Liver (tissue), 9 donors: ENCODE data around the gene UGT1A10. TPM values are rescaled to one million over a fixed set of nuclear protein-coding genes. Genes with fewer than 3 reads are reported as not detected.

Experiments
- DNase-seq: peaks from one replicate; pipeline ENCODE4 v3.0.0-alpha.2; 2017; ENCODE audit warnings: low spot score
- H3K27ac ChIP-seq, 2 donors: one replicate each; pipeline ENCODE4 v1.7.0; 2013; ENCODE audit warnings: inconsistent platforms in 2 of 2, low read length in 2 of 2, control low read depth in 1 of 2, low read depth in 1 of 2, mild to moderate bottlenecking in 1 of 2
- H3K27me3 ChIP-seq, 4 donors: one replicate each; pipeline versions ENCODE4 v1.6.1 to v1.7.0; 2013; ENCODE audit warnings: low read length in 3 of 4, inconsistent platforms in 1 of 4, mild to moderate bottlenecking in 1 of 4, moderate library complexity in 1 of 4; ENCODE audit not compliant: control insufficient read depth in 4 of 4, insufficient read depth in 4 of 4
- H3K36me3 ChIP-seq, 4 donors: one replicate each; pipeline versions ENCODE4 v1.6.1 to v1.7.0; 2013; ENCODE audit warnings: low read length in 3 of 4, mild to moderate bottlenecking in 3 of 4, low read depth in 1 of 4, moderate library complexity in 1 of 4; ENCODE audit not compliant: control insufficient read depth in 4 of 4, insufficient read depth in 3 of 4
- H3K4me1 ChIP-seq, 4 donors: one replicate each; pipeline versions ENCODE4 v1.6.1 to v1.7.0; 2013; ENCODE audit warnings: low read length in 3 of 4, mild to moderate bottlenecking in 3 of 4, moderate library complexity in 1 of 4; ENCODE audit not compliant: control insufficient read depth in 4 of 4, insufficient read depth in 4 of 4
- H3K4me3 ChIP-seq, 3 donors: one replicate each; pipeline versions ENCODE4 v1.6.1 to v1.7.0; 2013; ENCODE audit warnings: low read length in 3 of 3, control low read depth in 1 of 3, low read depth in 1 of 3, mild to moderate bottlenecking in 1 of 3
- H3K9ac ChIP-seq, 2 donors: one replicate each; pipeline ENCODE4 v1.7.0; 2013; ENCODE audit warnings: low read length in 2 of 2, mild to moderate bottlenecking in 2 of 2, moderate library complexity in 2 of 2, control low read depth in 1 of 2, low read depth in 1 of 2
- H3K9me3 ChIP-seq, 4 donors: one replicate each; pipeline versions ENCODE4 v1.6.1 to v1.7.0; 2013; ENCODE audit warnings: low read length in 3 of 4; ENCODE audit not compliant: control insufficient read depth in 4 of 4
- EGR1 ChIP-seq, 2 donors: IDR thresholded peaks; 2 replicates each; pipeline ENCODE4 v1.6.1; 2016 to 2018; ENCODE audit warnings: antibody characterized with exemption in 2 of 2, low read depth in 2 of 2
- FOXA1 ChIP-seq: IDR thresholded peaks from 2 replicates; pipeline ENCODE4 v1.6.1; 2016; ENCODE audit warnings: antibody characterized with exemption
- FOXA2 ChIP-seq: IDR thresholded peaks from 2 replicates; pipeline ENCODE4 v1.6.1; 2016; ENCODE audit warnings: antibody characterized with exemption
- GABPA ChIP-seq, 2 donors: IDR thresholded peaks in 1 of 2; conservative IDR thresholded peaks in 1 of 2; 2 replicates each; pipeline ENCODE4 v1.6.1; 2016; ENCODE audit warnings: antibody characterized with exemption in 2 of 2, mild to moderate bottlenecking in 1 of 2, moderate library complexity in 1 of 2
- HNF4A ChIP-seq, 2 donors: conservative IDR thresholded peaks; 2 replicates each; pipeline ENCODE4 v1.6.1; 2016; ENCODE audit warnings: antibody characterized with exemption in 2 of 2, mild to moderate bottlenecking in 2 of 2
- HNF4G ChIP-seq: IDR thresholded peaks from 2 replicates; pipeline ENCODE4 v1.6.1; 2016; ENCODE audit warnings: antibody characterized with exemption
- JUND ChIP-seq, 2 donors: IDR thresholded peaks; 2 replicates each; pipeline ENCODE4 v1.6.1; 2016; ENCODE audit warnings: antibody characterized with exemption in 2 of 2
- NR2F2 ChIP-seq: IDR thresholded peaks from 2 replicates; pipeline ENCODE4 v1.6.1; 2016; ENCODE audit warnings: antibody characterized with exemption
- RAD21 ChIP-seq, 2 donors: IDR thresholded peaks; 2 replicates each; pipeline ENCODE4 v1.6.1; 2016; ENCODE audit warnings: antibody characterized with exemption in 2 of 2, mild to moderate bottlenecking in 2 of 2
- RXRA ChIP-seq, 2 donors: IDR thresholded peaks; 2 replicates each; pipeline ENCODE4 v1.6.1; 2017 to 2018; ENCODE audit warnings: antibody characterized with exemption in 2 of 2, mild to moderate bottlenecking in 1 of 2
- SP1 ChIP-seq: IDR thresholded peaks from 2 replicates; pipeline ENCODE4 v1.6.1; 2018; ENCODE audit warnings: antibody characterized with exemption, mild to moderate bottlenecking
- TAF1 ChIP-seq: conservative IDR thresholded peaks from 2 replicates; pipeline ENCODE4 v1.6.1; 2016; ENCODE audit warnings: antibody characterized with exemption, mild to moderate bottlenecking
- YY1 ChIP-seq: IDR thresholded peaks from 2 replicates; pipeline ENCODE4 v1.6.1; 2016; ENCODE audit warnings: antibody characterized with exemption, mild to moderate bottlenecking
- WGBS: extraction: QIAGEN DNeasy Blood & Tissue Kit; methylation state at CpG from one replicate; pipeline ENCODE4 v1.1.7; 2013; 5-methylcytosine and 5-hydroxymethylcytosine counted together
- polyA plus RNA-seq, 2 donors: library from polyadenylated mRNA; stranded (reverse) in 1 of 2; unstranded in 1 of 2; fragments of 200-250 nt in 1 of 2; fragments of >200 nt in 1 of 2; fragmentation: Nextera tagmentation in 1 of 2; extraction: Ambion mirVana in 1 of 2; gene quantifications; one replicate each; pipeline versions ENCODE4 v1.2.1 to v1.2.3, GENCODE V29; 2013 to 2015
- total RNA-seq, 2 donors: library from RNA; depleted of rRNA; stranded (reverse); fragments of >200 nt; gene quantifications; one replicate each; pipeline ENCODE4 v1.2.3, GENCODE V29; 2014
- TF ChIP-seq, protein P1 (sequence below): IDR thresholded peaks from 2 replicates; pipeline ENCODE4 v1.6.1; 2016; ENCODE audit warnings: antibody characterized with exemption, mild to moderate bottlenecking
- TF ChIP-seq, protein P2 (sequence below): IDR thresholded peaks from 2 replicates; pipeline ENCODE4 v1.6.1; 2016; ENCODE audit warnings: antibody characterized with exemption
- TF ChIP-seq, protein P3 (sequence below): IDR thresholded peaks from 2 replicates; pipeline ENCODE4 v1.6.1; 2016; ENCODE audit warnings: antibody characterized with exemption
- TF ChIP-seq, protein P4 (sequence below): fragments of 150-350 bp; IDR thresholded peaks from 2 replicates; pipeline ENCODE4 v1.5.1; 2017; ENCODE audit warnings: improper control_type of control experiment, low read depth, low read length; ENCODE audit not compliant: missing input control
- TF ChIP-seq, protein P5 (sequence below): IDR thresholded peaks from 2 replicates; pipeline ENCODE4 v1.6.1; 2016; ENCODE audit warnings: antibody characterized with exemption
- donor health status: healthy.
- donor health status: healthy.
- donor health status: healthy.
- donor health status: healthy.
- donor health status: healthy.

Gene UGT1A10
- total and polyA plus RNA-seq, 4 donors, result 0.08 TPM; not detected in 2

DNA sequence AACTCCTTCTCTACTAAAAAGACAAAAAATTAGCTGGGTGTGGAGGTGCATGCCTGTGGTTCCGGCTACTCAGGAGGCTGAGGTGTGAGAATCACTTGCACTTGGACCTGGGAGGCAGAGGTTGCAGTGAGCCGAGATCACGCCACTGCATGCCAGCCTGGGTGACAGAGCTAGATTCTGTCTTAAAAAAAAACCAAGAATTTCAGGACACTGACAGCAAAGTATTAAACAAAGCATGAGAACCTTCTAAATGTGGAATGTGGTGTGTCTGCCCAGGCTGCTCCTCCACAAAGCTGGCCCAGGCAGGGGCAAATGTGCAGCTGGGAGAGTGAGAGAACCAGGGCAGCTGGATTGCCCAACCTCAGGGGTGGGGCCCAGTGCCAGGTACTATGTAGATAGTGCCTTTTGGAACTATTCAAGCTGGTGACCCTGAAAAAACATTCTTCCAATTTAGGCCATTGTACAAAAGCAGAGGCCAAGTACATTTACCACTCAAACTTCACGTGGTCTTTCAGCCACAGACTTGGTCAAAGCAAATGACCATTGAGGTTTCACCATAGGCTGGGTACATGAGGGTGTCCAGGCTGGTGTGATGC lies 69.8 kb downstream of the UGT1A10 start (continued):
- TF ChIP-seq, protein P1, sequence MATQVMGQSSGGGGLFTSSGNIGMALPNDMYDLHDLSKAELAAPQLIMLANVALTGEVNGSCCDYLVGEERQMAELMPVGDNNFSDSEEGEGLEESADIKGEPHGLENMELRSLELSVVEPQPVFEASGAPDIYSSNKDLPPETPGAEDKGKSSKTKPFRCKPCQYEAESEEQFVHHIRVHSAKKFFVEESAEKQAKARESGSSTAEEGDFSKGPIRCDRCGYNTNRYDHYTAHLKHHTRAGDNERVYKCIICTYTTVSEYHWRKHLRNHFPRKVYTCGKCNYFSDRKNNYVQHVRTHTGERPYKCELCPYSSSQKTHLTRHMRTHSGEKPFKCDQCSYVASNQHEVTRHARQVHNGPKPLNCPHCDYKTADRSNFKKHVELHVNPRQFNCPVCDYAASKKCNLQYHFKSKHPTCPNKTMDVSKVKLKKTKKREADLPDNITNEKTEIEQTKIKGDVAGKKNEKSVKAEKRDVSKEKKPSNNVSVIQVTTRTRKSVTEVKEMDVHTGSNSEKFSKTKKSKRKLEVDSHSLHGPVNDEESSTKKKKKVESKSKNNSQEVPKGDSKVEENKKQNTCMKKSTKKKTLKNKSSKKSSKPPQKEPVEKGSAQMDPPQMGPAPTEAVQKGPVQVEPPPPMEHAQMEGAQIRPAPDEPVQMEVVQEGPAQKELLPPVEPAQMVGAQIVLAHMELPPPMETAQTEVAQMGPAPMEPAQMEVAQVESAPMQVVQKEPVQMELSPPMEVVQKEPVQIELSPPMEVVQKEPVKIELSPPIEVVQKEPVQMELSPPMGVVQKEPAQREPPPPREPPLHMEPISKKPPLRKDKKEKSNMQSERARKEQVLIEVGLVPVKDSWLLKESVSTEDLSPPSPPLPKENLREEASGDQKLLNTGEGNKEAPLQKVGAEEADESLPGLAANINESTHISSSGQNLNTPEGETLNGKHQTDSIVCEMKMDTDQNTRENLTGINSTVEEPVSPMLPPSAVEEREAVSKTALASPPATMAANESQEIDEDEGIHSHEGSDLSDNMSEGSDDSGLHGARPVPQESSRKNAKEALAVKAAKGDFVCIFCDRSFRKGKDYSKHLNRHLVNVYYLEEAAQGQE, result peak; percentile 76

DNA sequence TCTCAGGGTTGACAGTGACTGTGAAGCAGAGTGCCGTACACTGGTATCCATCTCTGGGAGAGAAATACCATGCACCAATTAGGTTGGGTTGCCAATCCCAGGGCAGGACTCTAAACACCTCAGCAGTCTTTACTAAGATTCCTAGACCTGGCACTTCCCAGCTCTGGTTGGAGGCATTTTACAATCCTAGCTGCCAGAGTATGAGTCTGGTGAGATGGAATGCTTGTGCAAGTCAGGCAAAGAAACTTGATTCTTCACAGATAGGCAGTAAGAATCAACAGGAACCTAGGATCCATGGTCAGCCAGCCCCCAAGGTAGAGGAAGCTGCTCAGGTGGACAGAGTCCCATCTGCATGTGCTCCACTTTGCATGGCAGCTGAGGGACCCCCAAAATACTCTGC lies 70.5 kb downstream of the UGT1A10 start:
- H3K36me3 ChIP-seq, result no peaks in the 10 kb centered on the region
- no peak overlapping the region for H3K9ac ChIP-seq
- DNase-seq, result no peak
- peak overlapping the region; percentile 80 to 87 for H3K27ac ChIP-seq
- peaks cover 19 to 41% (median 29%) of the 10 kb centered on the region in 4 donors for H3K4me1 ChIP-seq
- WGBS, result 2% methylated on average over 1 of the region's 1 CpG
- H3K4me3 ChIP-seq, result no peak overlapping the region
- H3K9me3 ChIP-seq, result no peaks in the 10 kb centered on the region
- no peaks in the 10 kb centered on the region for H3K27me3 ChIP-seq
- TF ChIP-seq RXRA (IDR thresholded peaks at IDR 0.05) (no peak), YY1 (no peak), NR2F2 (no peak), HNF4A (conservative IDR thresholded peaks at IDR 0.05) (no peak), JUND (IDR thresholded peaks at IDR 0.05) (no peak), GABPA (IDR thresholded peaks at IDR 0.05 in 1 of 2, conservative IDR thresholded peaks at IDR 0.05 in 1 of 2) (no peak), EGR1 (IDR thresholded peaks at IDR 0.05; ENCODE audit: low read depth in 2 of 2) (no peak), HNF4G (no peak), FOXA1 (no peak), TAF1 (no peak), FOXA2 (no peak), SP1 (no peak), RAD21 (IDR thresholded peaks at IDR 0.05) (no peak)
- TF ChIP-seq, protein P1, result no peak
- TF ChIP-seq, protein P2, sequence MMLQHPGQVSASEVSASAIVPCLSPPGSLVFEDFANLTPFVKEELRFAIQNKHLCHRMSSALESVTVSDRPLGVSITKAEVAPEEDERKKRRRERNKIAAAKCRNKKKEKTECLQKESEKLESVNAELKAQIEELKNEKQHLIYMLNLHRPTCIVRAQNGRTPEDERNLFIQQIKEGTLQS, result no peak
- TF ChIP-seq, protein P3, sequence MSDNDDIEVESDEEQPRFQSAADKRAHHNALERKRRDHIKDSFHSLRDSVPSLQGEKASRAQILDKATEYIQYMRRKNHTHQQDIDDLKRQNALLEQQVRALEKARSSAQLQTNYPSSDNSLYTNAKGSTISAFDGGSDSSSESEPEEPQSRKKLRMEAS, result no peak
- TF ChIP-seq, protein P4, sequence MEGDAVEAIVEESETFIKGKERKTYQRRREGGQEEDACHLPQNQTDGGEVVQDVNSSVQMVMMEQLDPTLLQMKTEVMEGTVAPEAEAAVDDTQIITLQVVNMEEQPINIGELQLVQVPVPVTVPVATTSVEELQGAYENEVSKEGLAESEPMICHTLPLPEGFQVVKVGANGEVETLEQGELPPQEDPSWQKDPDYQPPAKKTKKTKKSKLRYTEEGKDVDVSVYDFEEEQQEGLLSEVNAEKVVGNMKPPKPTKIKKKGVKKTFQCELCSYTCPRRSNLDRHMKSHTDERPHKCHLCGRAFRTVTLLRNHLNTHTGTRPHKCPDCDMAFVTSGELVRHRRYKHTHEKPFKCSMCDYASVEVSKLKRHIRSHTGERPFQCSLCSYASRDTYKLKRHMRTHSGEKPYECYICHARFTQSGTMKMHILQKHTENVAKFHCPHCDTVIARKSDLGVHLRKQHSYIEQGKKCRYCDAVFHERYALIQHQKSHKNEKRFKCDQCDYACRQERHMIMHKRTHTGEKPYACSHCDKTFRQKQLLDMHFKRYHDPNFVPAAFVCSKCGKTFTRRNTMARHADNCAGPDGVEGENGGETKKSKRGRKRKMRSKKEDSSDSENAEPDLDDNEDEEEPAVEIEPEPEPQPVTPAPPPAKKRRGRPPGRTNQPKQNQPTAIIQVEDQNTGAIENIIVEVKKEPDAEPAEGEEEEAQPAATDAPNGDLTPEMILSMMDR, result no peak
- TF ChIP-seq, protein P5, sequence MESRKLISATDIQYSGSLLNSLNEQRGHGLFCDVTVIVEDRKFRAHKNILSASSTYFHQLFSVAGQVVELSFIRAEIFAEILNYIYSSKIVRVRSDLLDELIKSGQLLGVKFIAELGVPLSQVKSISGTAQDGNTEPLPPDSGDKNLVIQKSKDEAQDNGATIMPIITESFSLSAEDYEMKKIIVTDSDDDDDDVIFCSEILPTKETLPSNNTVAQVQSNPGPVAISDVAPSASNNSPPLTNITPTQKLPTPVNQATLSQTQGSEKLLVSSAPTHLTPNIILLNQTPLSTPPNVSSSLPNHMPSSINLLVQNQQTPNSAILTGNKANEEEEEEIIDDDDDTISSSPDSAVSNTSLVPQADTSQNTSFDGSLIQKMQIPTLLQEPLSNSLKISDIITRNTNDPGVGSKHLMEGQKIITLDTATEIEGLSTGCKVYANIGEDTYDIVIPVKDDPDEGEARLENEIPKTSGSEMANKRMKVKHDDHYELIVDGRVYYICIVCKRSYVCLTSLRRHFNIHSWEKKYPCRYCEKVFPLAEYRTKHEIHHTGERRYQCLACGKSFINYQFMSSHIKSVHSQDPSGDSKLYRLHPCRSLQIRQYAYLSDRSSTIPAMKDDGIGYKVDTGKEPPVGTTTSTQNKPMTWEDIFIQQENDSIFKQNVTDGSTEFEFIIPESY, result no peak
